K562 (cell line): ENCODE results near the gene RALA. TPM values are rescaled to one million over a fixed set of nuclear protein-coding genes. Genes with fewer than 3 reads are reported as not detected.

ENCODE experiments used
- ARID2 ChIP-seq: fragments of 450-650 bp; IDR thresholded peaks from 2 replicates; pipeline ENCODE4 v1.6.1; 2017; ENCODE audit warnings: antibody characterized with exemption, mild to moderate bottlenecking
- BHLHE40 ChIP-seq: IDR thresholded peaks from 2 replicates; pipeline ENCODE4 v1.6.1; 2011; ENCODE audit warnings: low read length, improper control_type of control experiment
- CTCF ChIP-seq, 3 experiments: IDR thresholded peaks in 2 of 3; conservative IDR thresholded peaks in 1 of 3; 2 replicates each; pipeline ENCODE4 v1.5.1; 2011 to 2012; ENCODE audit warnings: low read length in 3 of 3, mild to moderate bottlenecking in 3 of 3, control low read depth in 2 of 3, improper control_type of control experiment in 1 of 3, inconsistent platforms in 1 of 3, low read depth in 1 of 3, mixed read lengths in 1 of 3, moderate library complexity in 1 of 3; ENCODE audit not compliant: insufficient read depth in 2 of 3
- DEAF1 ChIP-seq: fragments of 450-650 bp; formaldehyde crosslinking; IDR thresholded peaks from 2 replicates; pipeline ENCODE4 v1.4.0; 2020; ENCODE audit warnings: mild to moderate bottlenecking, moderate library complexity
- NR2C2 ChIP-seq, 2 experiments: fragments of 200-800 bp in 1 of 2; sonication (Bioruptor generic) in 1 of 2; sonication (generic) in 1 of 2; formaldehyde crosslinking in 1 of 2; IDR thresholded peaks; 2 replicates each; pipeline versions ENCODE4 v1.6.1 to v1.8.0; 2016 to 2022; ENCODE audit warnings: mild to moderate bottlenecking in 1 of 2, missing compliant biosample characterization in 1 of 2, missing genetic modification characterization in 1 of 2, missing genetic modification reagents in 1 of 2
- SIN3A ChIP-seq, 2 experiments: fragments of 150-350 bp in 1 of 2; IDR thresholded peaks; 2 replicates each; pipeline ENCODE4 v1.6.1; 2011 to 2016; ENCODE audit warnings: borderline replicate concordance in 2 of 2, low read depth in 2 of 2, low read length in 2 of 2, mild to moderate bottlenecking in 2 of 2, moderate library complexity in 2 of 2; ENCODE audit not compliant: control insufficient read depth in 1 of 2
- TCF7 ChIP-seq: sonication (generic); IDR thresholded peaks from 2 replicates; pipeline ENCODE4 v1.6.1; 2016; ENCODE audit warnings: antibody characterized with exemption, borderline replicate concordance
- TEAD1 ChIP-seq, 2 experiments: fragments of 450-650 bp in 1 of 2; sonication (generic) in 1 of 2; formaldehyde crosslinking; IDR thresholded peaks; 2 replicates each; pipeline versions ENCODE4 v1.4.0 to v1.8.0; 2020 to 2022; ENCODE audit warnings: mild to moderate bottlenecking in 2 of 2, missing genetic modification reagents in 1 of 2
- TSHZ1 ChIP-seq: fragments of 250-450 bp; sonication (Bioruptor Pico); IDR thresholded peaks from 2 replicates; pipeline ENCODE4 v1.4.0; 2020; ENCODE audit warnings: mild to moderate bottlenecking, moderate library complexity
- ZKSCAN3 ChIP-seq: fragments of 250-450 bp; sonication (Bioruptor Pico); IDR thresholded peaks from 2 replicates; pipeline ENCODE4 v1.4.0; 2020
- polyA plus RNA-seq, 8 experiments: library from polyadenylated mRNA; depleted of rRNA in 4 of 8; stranded (reverse) in 5 of 8; unstranded in 3 of 8; fragments of >200 nt; fragmentation: Nextera tagmentation in 2 of 8; fragmentation: Illumina TruSeq in 1 of 8; extraction: Ambion mirVana in 2 of 8; extraction: Trizol in 1 of 8; gene quantifications; 2 replicates each; pipeline versions ENCODE4 v1.2.1 to v1.2.3, GENCODE V29; 2011 to 2014; ENCODE audit warnings: inconsistent platforms in 1 of 8, missing spikeins in 1 of 8
- total RNA-seq, 7 experiments: library from RNA; depleted of rRNA in 6 of 7; stranded (reverse); fragments of >200 nt in 6 of 7; fragmentation: Illumina TruSeq in 2 of 7; extraction: Trizol in 2 of 7; gene quantifications; 2 replicates each; pipeline versions ENCODE4 v1.2.1 to v1.2.3, GENCODE V29; 2011 to 2021; ENCODE audit warnings: low replicate concordance in 1 of 7
- TF ChIP-seq, protein P1 (sequence below): fragments of 150-350 bp; IDR thresholded peaks from 2 replicates; pipeline ENCODE4 v1.6.1; 2014; ENCODE audit warnings: low read depth, mild to moderate bottlenecking, low read length, borderline replicate concordance
- TF ChIP-seq, protein P2 (sequence below): IDR thresholded peaks from 2 replicates; pipeline ENCODE4 v1.6.1; 2012; ENCODE audit warnings: low read depth, low read length, improper control_type of control experiment, borderline replicate concordance

The RALA gene
- total and polyA plus RNA-seq, 9 of the 15 experiments (the other 6 are each of a cell fraction or from before 2014, with no cell fraction given) = 7.2 to 28.0 (median 25.7) TPM

DNA sequence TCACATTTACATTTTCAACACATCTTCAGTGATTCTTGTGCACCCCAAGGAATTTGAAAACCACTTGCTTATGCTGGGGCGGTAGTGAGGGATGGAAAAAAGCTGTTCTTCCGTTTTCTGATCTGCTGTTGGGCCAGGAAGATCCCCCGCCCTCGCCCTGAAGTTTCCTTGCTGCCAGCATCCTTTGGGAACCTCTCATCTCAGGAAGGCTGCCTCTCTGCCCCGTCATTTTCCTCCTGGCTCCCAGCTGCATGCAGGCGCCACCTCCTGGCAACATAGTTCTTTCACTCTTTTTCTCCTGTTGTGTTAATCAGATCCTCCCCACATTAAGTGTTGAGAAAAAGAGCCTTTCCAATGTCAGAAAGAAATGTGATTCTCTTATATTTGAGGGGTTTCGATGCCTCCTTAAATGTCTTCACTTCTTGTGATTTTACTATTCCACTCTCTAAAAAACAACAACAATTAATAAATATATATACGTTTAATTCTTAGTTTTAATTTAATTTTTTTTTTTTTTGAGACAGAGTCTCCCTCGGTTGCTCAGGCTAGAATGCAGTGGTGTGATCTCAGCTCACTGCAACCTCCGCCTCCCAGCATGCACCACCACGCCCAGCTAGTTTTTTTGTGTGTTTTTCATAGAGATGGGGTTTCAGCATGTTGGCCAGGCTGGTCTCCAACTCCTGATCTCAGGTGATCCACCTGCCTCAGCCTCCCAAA lies 122.9 kb downstream of the RALA start (continued):
- TF ChIP-seq SIN3A (IDR thresholded peaks at IDR 0.05; ENCODE audit: borderline replicate concordance in 2 of 2, control insufficient read depth in 1 of 2, low read depth in 2 of 2, low read length in 2 of 2) = no peak
- TF ChIP-seq, protein P1, sequence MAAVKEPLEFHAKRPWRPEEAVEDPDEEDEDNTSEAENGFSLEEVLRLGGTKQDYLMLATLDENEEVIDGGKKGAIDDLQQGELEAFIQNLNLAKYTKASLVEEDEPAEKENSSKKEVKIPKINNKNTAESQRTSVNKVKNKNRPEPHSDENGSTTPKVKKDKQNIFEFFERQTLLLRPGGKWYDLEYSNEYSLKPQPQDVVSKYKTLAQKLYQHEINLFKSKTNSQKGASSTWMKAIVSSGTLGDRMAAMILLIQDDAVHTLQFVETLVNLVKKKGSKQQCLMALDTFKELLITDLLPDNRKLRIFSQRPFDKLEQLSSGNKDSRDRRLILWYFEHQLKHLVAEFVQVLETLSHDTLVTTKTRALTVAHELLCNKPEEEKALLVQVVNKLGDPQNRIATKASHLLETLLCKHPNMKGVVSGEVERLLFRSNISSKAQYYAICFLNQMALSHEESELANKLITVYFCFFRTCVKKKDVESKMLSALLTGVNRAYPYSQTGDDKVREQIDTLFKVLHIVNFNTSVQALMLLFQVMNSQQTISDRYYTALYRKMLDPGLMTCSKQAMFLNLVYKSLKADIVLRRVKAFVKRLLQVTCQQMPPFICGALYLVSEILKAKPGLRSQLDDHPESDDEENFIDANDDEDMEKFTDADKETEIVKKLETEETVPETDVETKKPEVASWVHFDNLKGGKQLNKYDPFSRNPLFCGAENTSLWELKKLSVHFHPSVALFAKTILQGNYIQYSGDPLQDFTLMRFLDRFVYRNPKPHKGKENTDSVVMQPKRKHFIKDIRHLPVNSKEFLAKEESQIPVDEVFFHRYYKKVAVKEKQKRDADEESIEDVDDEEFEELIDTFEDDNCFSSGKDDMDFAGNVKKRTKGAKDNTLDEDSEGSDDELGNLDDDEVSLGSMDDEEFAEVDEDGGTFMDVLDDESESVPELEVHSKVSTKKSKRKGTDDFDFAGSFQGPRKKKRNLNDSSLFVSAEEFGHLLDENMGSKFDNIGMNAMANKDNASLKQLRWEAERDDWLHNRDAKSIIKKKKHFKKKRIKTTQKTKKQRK = no peak
- TF ChIP-seq TEAD1 (CRISPR knock-in tag; IDR thresholded peaks at IDR 0.05) = no peak
- no peak for TF ChIP-seq NR2C2 (CRISPR knock-in tag; IDR thresholded peaks at IDR 0.05)
- TF ChIP-seq NR2C2 (tag; IDR thresholded peaks at IDR 0.05) = no peak
- no peak for TF ChIP-seq TCF7
- TF ChIP-seq CTCF (IDR thresholded peaks at IDR 0.05 in 2 of 3, conservative IDR thresholded peaks at IDR 0.05 in 1 of 3; ENCODE audit: insufficient read depth in 2 of 3, low read depth in 1 of 3, low read length in 3 of 3) = peak; percentile 76 to 91 (median 83)
- peak; percentile 79 for TF ChIP-seq ARID2
- TF ChIP-seq TSHZ1 (CRISPR knock-in tag) = no peak
- TF ChIP-seq, protein P2, sequence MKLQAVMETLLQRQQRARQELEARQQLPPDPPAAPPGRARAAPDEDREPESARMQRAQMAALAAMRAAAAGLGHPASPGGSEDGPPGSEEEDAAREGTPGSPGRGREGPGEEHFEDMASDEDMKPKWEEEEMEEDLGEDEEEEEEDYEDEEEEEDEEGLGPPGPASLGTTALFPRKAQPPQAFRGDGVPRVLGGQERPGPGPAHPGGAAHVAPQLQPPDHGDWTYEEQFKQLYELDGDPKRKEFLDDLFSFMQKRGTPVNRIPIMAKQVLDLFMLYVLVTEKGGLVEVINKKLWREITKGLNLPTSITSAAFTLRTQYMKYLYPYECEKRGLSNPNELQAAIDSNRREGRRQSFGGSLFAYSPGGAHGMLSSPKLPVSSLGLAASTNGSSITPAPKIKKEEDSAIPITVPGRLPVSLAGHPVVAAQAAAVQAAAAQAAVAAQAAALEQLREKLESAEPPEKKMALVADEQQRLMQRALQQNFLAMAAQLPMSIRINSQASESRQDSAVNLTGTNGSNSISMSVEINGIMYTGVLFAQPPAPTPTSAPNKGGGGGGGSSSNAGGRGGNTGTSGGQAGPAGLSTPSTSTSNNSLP = 0 out of 2 replicates have a peak, but pooled peaks have one; percentile 16
- TF ChIP-seq ZKSCAN3 (CRISPR knock-in tag) = no peak
- peak; percentile 76 for TF ChIP-seq DEAF1
- peak; percentile 30; the same call in 1 of the 2 replicates for TF ChIP-seq BHLHE40
